A549 (cell line): ENCODE results near the gene HTRA1. TPM values are rescaled to one million over a fixed set of nuclear protein-coding genes. Genes with fewer than 3 reads are reported as not detected.

Source experiments
- ATAC-seq, 2 experiments: fragments of 200-7000 bp in 1 of 2; fragments of >200 bp in 1 of 2; cut with Nextera tagmentation in 1 of 2; cut with Tn5 transposase in 1 of 2; 3 replicates each; pipeline versions ENCODE4 v1.8.0 to v1.9.1; 2018 to 2020; ENCODE audit warnings: mild to moderate bottlenecking in 1 of 2, moderate library complexity in 1 of 2
- CTCF ChIA-PET: fragments of 300-600 bp; sonication (Branson Sonifier 250); formaldehyde crosslinking; extraction: SDS; loops from one replicate; lab custom pipeline; 2021; ENCODE audit warnings: antibody characterized with exemption, inconsistent platforms; lab: Yijun Ruan, JAX
- POLR2A ChIA-PET: fragments of 350-600 bp; formaldehyde crosslinking; extraction: SDS; loops from one replicate; lab custom pipeline; 2021; ENCODE audit warnings: antibody characterized with exemption, inconsistent platforms; lab: Yijun Ruan, JAX
- DNase-seq, 2 experiments: peaks; one replicate each; pipeline versions ENCODE4 v3.0.0 to v3.0.0-alpha.2; 2011 to 2016; ENCODE audit warnings: low read depth in 1 of 2, low spot score in 1 of 2
- FAIRE-seq: peaks from 2 replicates; lab custom pipeline; 2011; peaks lifted over from hg19 to GRCh38; lab: Jason Lieb, UNC
- H3K27ac ChIP-seq, 2 experiments: fragments of >200 bp; sonication (Bioruptor Twin); formaldehyde crosslinking; 3 replicates each; pipeline ENCODE4 v1.5.1; 2016 to 2017
- H3K4me1 ChIP-seq: fragments of >200 bp; sonication (Bioruptor Twin); formaldehyde crosslinking; 3 replicates; pipeline ENCODE4 v1.6.1; 2016
- H3K4me2 ChIP-seq: fragments of >200 bp; sonication (Bioruptor Twin); formaldehyde crosslinking; 3 replicates; pipeline ENCODE4 v1.6.1; 2016
- H3K4me3 ChIP-seq: fragments of >200 bp; sonication (Bioruptor Twin); formaldehyde crosslinking; 3 replicates; pipeline ENCODE4 v1.5.1; 2016
- H3K9me3 ChIP-seq: fragments of >200 bp; sonication (Bioruptor Twin); formaldehyde crosslinking; 3 replicates; pipeline ENCODE4 v1.6.1; 2016
- CEBPB ChIP-seq, 2 experiments: fragments of >200 bp in 1 of 2; sonication (Bioruptor Twin) in 1 of 2; formaldehyde crosslinking in 1 of 2; IDR thresholded peaks; 2 replicates each; pipeline ENCODE4 v1.6.1; 2012 to 2016
- CHD2 ChIP-seq: fragments of 150-350 bp; IDR thresholded peaks from 2 replicates; pipeline ENCODE4 v1.6.1; 2014; ENCODE audit warnings: low read length; ENCODE audit not compliant: partially characterized antibody
- CHD4 ChIP-seq: fragments of 200-600 bp; sonication (generic); IDR thresholded peaks from 2 replicates; pipeline ENCODE4 v1.6.1; 2016; ENCODE audit warnings: antibody characterized with exemption, mild to moderate bottlenecking, borderline replicate concordance
- EHF ChIP-seq: fragments of 250-450 bp; sonication (Bioruptor Pico); IDR thresholded peaks from 2 replicates; pipeline ENCODE4 v1.5.0; 2020; ENCODE audit warnings: mild to moderate bottlenecking
- EHMT2 ChIP-seq: fragments of 200-600 bp; sonication (generic); IDR thresholded peaks from 2 replicates; pipeline ENCODE4 v1.6.1; 2016; ENCODE audit warnings: antibody characterized with exemption, low read depth, mild to moderate bottlenecking, moderate library complexity
- ELK1 ChIP-seq: fragments of 150-350 bp; IDR thresholded peaks from 2 replicates; pipeline ENCODE4 v1.6.1; 2014; ENCODE audit warnings: low read depth, mild to moderate bottlenecking, low read length
- EP300 ChIP-seq, 2 experiments: fragments of >200 bp; sonication (Bioruptor Twin); formaldehyde crosslinking; IDR thresholded peaks; 2 replicates in 1 of 2; 3 replicates in 1 of 2; pipeline ENCODE4 v1.6.1; 2016 to 2017
- HOXA7 ChIP-seq: fragments of 250-450 bp; sonication (Bioruptor Pico); IDR thresholded peaks from 2 replicates; pipeline ENCODE4 v1.5.0; 2020; ENCODE audit warnings: mild to moderate bottlenecking, moderate library complexity
- HOXB5 ChIP-seq: fragments of 250-450 bp; sonication (Bioruptor Pico); IDR thresholded peaks from 2 replicates; pipeline ENCODE4 v1.5.0; 2020; ENCODE audit warnings: mild to moderate bottlenecking, moderate library complexity
- MAFK ChIP-seq: fragments of 450-650 bp; IDR thresholded peaks from 2 replicates; pipeline ENCODE4 v1.6.1; 2014; ENCODE audit not compliant: partially characterized antibody
- MAZ ChIP-seq: fragments of 150-350 bp; IDR thresholded peaks from 2 replicates; pipeline ENCODE4 v1.6.1; 2014; ENCODE audit warnings: antibody characterized with exemption, low read depth, low read length, borderline replicate concordance
- NFE2L2 ChIP-seq: fragments of 150-350 bp; conservative IDR thresholded peaks from 2 replicates; pipeline ENCODE4 v1.6.1; 2014; ENCODE audit warnings: low read length
- NPAS2 ChIP-seq: fragments of 250-450 bp; sonication (Bioruptor Pico); IDR thresholded peaks from 2 replicates; pipeline ENCODE4 v1.8.0; 2022; ENCODE audit warnings: mild to moderate bottlenecking, moderate library complexity, borderline replicate concordance
- NR3C1 ChIP-seq: fragments of >200 bp; sonication (Bioruptor Twin); formaldehyde crosslinking; IDR thresholded peaks from 3 replicates; pipeline ENCODE4 v1.6.1; 2017
- PHF8 ChIP-seq: fragments of 200-600 bp; sonication (generic); IDR thresholded peaks from 2 replicates; pipeline ENCODE4 v1.6.1; 2016; ENCODE audit warnings: low read depth, mild to moderate bottlenecking, antibody characterized with exemption, moderate library complexity, borderline replicate concordance
- RARB ChIP-seq: fragments of 250-450 bp; sonication (Bioruptor Pico); IDR thresholded peaks from 2 replicates; pipeline ENCODE4 v1.8.0; 2021; ENCODE audit warnings: mild to moderate bottlenecking, moderate library complexity
- REST ChIP-seq: fragments of 200-600 bp; sonication (generic); IDR thresholded peaks from 2 replicates; pipeline ENCODE4 v1.6.1; 2016; ENCODE audit warnings: antibody characterized with exemption, mild to moderate bottlenecking, moderate library complexity
- SREBF2 ChIP-seq: fragments of 450-650 bp; IDR thresholded peaks from 2 replicates; pipeline ENCODE4 v1.6.1; 2014; ENCODE audit warnings: mild to moderate bottlenecking, moderate library complexity
- TFCP2L1 ChIP-seq: fragments of 250-450 bp; sonication (Bioruptor Pico); IDR thresholded peaks from 2 replicates; pipeline ENCODE4 v1.5.0; 2021; ENCODE audit warnings: mild to moderate bottlenecking
- TP53 ChIP-seq: fragments of 250-450 bp; sonication (Bioruptor Pico); IDR thresholded peaks from 2 replicates; pipeline ENCODE4 v1.5.0; 2021; ENCODE audit warnings: mild to moderate bottlenecking, moderate library complexity
- ZC3H11A ChIP-seq: fragments of 450-650 bp; IDR thresholded peaks from 2 replicates; pipeline ENCODE4 v1.6.1; 2014; ENCODE audit warnings: antibody characterized with exemption, mild to moderate bottlenecking
- ZNF302 ChIP-seq: fragments of 250-450 bp; sonication (Bioruptor Pico); IDR thresholded peaks from 2 replicates; pipeline ENCODE4 v1.9.0; 2021; ENCODE audit warnings: inconsistent platforms, mild to moderate bottlenecking, moderate library complexity
- WGBS: methylation state at CpG from one replicate; pipeline ENCODE4 v1.1.6; 2017; ENCODE audit errors: missing lambda C conversion rate; 5-methylcytosine and 5-hydroxymethylcytosine counted together
- polyA plus RNA-seq, 4 experiments: library from polyadenylated mRNA; depleted of rRNA in 3 of 4; stranded (reverse); fragments of >200 nt; fragmentation: RNase III in 1 of 4; extraction: RNeasy Plus Mini Kit Qiagen cat#74134 plus additional on column Dnase treatment in 1 of 4; gene quantifications; 2 replicates in 3 of 4; 3 replicates in 1 of 4; pipeline ENCODE4 v1.2.3, GENCODE V29; 2011 to 2017
- TF ChIP-seq, protein P1 (sequence below): fragments of >200 bp; sonication (Bioruptor Twin); formaldehyde crosslinking; IDR thresholded peaks from 3 replicates; pipeline ENCODE4 v1.5.1; 2016
- TF ChIP-seq, protein P2 (sequence below): IDR thresholded peaks from 2 replicates; pipeline ENCODE4 v1.6.1; 2012
- TF ChIP-seq, protein P3 (sequence below): IDR thresholded peaks from 2 replicates; pipeline ENCODE4 v1.6.1; 2012
- TF ChIP-seq, protein P4 (sequence below): fragments of >200 bp; sonication (Bioruptor Twin); formaldehyde crosslinking; IDR thresholded peaks from 2 replicates; pipeline ENCODE4 v1.6.1; 2016

HTRA1 gene
- polyA plus RNA-seq, 2 of the 4 experiments (the other 2 are of a cell fraction): 50.7 to 65.6 TPM

- Histone ChIP-seq H3K4me2 (no peak overlapping the region), H3K4me1 (no peaks in the 10 kb centered on the region), H3K9me3 (no peaks in the 10 kb centered on the region), H3K4me3 (no peak overlapping the region), H3K27ac (no peak overlapping the region)
- ChIA-PET CTCF (interaction anchor here (0.7 to 2.6 kb wide), 5 partner anchors 12 to 124 kb away, joined by 3 to 15 read pairs (median 5); no protein-coding TSS in a partner anchor), POLR2A (no interaction called here)
- no peak for DNase-seq
- no peak for FAIRE-seq
- TF ChIP-seq TFCP2L1 (CRISPR knock-in tag): no peak
- no peak for TF ChIP-seq HOXB5 (CRISPR knock-in tag)
- no peak for TF ChIP-seq CEBPB (IDR thresholded peaks at IDR 0.05)
- TF ChIP-seq, all 56 proteins: peak for 0
- 88% methylated on average over 5 of the region's 5 CpGs for WGBS
- ATAC-seq: no peak
Observed at GRCh38 chr10:122422266-122422989, 38.9 kb upstream of the HTRA1 start.

GRCh38 chr10:122424059-122424458, 37.3 kb upstream of the HTRA1 start:
- 91% methylated on average over 2 of the region's 2 CpGs for WGBS
- no peak overlapping the region for H3K4me2 ChIP-seq
- no peak overlapping the region for H3K27ac ChIP-seq
- DNase-seq (no peak), ATAC-seq (no peak), FAIRE-seq (no peak)
- TF ChIP-seq ELK1 (no peak), CHD4 (no peak), MAFK (no peak), TP53 (CRISPR knock-in tag) (no peak), PHF8 (no peak), NFE2L2 (no peak), EHF (CRISPR knock-in tag) (no peak)
- TF ChIP-seq, protein P1, sequence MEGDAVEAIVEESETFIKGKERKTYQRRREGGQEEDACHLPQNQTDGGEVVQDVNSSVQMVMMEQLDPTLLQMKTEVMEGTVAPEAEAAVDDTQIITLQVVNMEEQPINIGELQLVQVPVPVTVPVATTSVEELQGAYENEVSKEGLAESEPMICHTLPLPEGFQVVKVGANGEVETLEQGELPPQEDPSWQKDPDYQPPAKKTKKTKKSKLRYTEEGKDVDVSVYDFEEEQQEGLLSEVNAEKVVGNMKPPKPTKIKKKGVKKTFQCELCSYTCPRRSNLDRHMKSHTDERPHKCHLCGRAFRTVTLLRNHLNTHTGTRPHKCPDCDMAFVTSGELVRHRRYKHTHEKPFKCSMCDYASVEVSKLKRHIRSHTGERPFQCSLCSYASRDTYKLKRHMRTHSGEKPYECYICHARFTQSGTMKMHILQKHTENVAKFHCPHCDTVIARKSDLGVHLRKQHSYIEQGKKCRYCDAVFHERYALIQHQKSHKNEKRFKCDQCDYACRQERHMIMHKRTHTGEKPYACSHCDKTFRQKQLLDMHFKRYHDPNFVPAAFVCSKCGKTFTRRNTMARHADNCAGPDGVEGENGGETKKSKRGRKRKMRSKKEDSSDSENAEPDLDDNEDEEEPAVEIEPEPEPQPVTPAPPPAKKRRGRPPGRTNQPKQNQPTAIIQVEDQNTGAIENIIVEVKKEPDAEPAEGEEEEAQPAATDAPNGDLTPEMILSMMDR: no peak
- H3K9me3 ChIP-seq: no peaks in the 10 kb centered on the region
- POLR2A ChIA-PET: no interaction called here
- no peak overlapping the region for H3K4me3 ChIP-seq
- CTCF ChIA-PET: interaction anchor here (0.6 to 2.6 kb wide), 8 partner anchors 10 to 282 kb away, joined by 3 to 15 read pairs (median 4); no protein-coding TSS in a partner anchor
- no peaks in the 10 kb centered on the region for H3K4me1 ChIP-seq

DNA sequence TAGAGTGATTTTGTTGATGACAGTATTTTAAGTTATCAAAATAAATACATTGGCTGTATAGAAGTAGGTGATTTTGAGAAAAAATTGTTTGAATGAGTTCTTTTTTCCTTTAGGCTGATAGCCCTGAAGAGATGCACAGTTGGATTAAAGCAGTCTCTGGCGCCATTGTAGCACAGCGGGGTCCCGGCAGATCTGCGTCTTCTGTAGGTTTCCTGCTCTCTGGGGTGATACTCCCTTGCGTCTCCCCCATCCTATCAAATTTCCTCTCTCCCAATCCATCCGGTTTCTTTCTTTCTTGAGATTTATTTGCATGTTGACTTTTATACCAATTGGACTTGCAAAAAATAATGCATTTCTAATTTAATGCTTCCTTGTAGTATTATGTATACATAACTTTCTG, 34.5 kb upstream of the HTRA1 start:
- no peak for ATAC-seq
- CTCF ChIA-PET: no interaction called here
- 91% methylated on average over 6 of the region's 6 CpGs for WGBS
- TF ChIP-seq RARB (no peak), EHMT2 (no peak), NR3C1 (no peak), NPAS2 (CRISPR knock-in tag) (no peak), NFE2L2 (no peak), REST (no peak), HOXA7 (CRISPR knock-in tag) (no peak), CHD4 (no peak), MAZ (no peak), CHD2 (no peak), ZC3H11A (no peak), SREBF2 (no peak), ZNF302 (CRISPR knock-in tag) (no peak), EP300 (IDR thresholded peaks at IDR 0.05) (no peak)
- TF ChIP-seq, protein P2, sequence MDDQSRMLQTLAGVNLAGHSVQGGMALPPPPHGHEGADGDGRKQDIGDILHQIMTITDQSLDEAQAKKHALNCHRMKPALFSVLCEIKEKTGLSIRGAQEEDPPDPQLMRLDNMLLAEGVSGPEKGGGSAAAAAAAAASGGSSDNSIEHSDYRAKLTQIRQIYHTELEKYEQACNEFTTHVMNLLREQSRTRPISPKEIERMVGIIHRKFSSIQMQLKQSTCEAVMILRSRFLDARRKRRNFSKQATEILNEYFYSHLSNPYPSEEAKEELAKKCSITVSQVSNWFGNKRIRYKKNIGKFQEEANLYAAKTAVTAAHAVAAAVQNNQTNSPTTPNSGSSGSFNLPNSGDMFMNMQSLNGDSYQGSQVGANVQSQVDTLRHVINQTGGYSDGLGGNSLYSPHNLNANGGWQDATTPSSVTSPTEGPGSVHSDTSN: no peak
- TF ChIP-seq, protein P3, sequence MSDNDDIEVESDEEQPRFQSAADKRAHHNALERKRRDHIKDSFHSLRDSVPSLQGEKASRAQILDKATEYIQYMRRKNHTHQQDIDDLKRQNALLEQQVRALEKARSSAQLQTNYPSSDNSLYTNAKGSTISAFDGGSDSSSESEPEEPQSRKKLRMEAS: no peak
- TF ChIP-seq, protein P4, sequence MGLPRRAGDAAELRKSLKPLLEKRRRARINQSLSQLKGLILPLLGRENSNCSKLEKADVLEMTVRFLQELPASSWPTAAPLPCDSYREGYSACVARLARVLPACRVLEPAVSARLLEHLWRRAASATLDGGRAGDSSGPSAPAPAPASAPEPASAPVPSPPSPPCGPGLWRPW: no peak

More for the DNA sequence above, 34.5 kb upstream of the HTRA1 start:
- POLR2A ChIA-PET: no interaction called here
- FAIRE-seq: no peak
- Histone ChIP-seq H3K4me2 (no peak overlapping the region), H3K4me3 (no peak overlapping the region), H3K27ac (no peak overlapping the region), H3K4me1 (no peaks in the 10 kb centered on the region), H3K9me3 (no peaks in the 10 kb centered on the region)
- no peak for DNase-seq
